Chondrocyte (in vitro differentiated cells): ENCODE measurements around the gene DYDC1. TPM values are rescaled to one million over a fixed set of nuclear protein-coding genes. Genes with fewer than 3 reads are reported as not detected.

Experiments
- DNase-seq: peaks from one replicate; pipeline ENCODE4 v3.0.0; 2021; ENCODE audit warnings: mixed read lengths, low spot score
- H3K27ac Mint-ChIP-seq: one replicate; pipeline ENCODE4 v1.8.0; 2021; ENCODE audit warnings: mild to moderate bottlenecking, moderate library complexity, mixed read lengths; ENCODE audit not compliant: unreplicated experiment
- H3K27me3 Mint-ChIP-seq: 2 replicates; pipeline ENCODE4 v1.8.0; 2021; ENCODE audit warnings: low read depth, mixed read lengths
- H3K36me3 Mint-ChIP-seq: 2 replicates; pipeline ENCODE4 v1.8.0; 2021; ENCODE audit warnings: low read depth, mixed read lengths
- H3K4me1 Mint-ChIP-seq: 2 replicates; pipeline ENCODE4 v1.8.0; 2021; ENCODE audit warnings: low read depth, mild to moderate bottlenecking, mixed read lengths
- H3K4me3 Mint-ChIP-seq: one replicate; pipeline ENCODE4 v1.8.0; 2021; ENCODE audit warnings: mild to moderate bottlenecking, moderate library complexity, mixed read lengths; ENCODE audit not compliant: unreplicated experiment
- H3K9me3 Mint-ChIP-seq: 2 replicates; pipeline ENCODE4 v1.8.0; 2021; ENCODE audit warnings: low read depth, mixed read lengths
- CTCF ChIP-seq: fragments of 200-600 bp; sonication (generic); IDR thresholded peaks from 2 replicates; pipeline ENCODE4 v1.5.0; 2021; ENCODE audit warnings: antibody characterized with exemption, mild to moderate bottlenecking, moderate library complexity
- total RNA-seq: library from RNA; stranded (reverse); gene quantifications from 3 replicates; pipeline ENCODE4 v1.2.1, GENCODE V29; 2021

Gene DYDC1
- total RNA-seq, 1 donor from 2014 or later = not detected

GRCh38 chr10:80397014-80397413, 40.5 kb upstream of the DYDC1 start:
- H3K27me3 Mint-ChIP-seq = no peaks in the 10 kb centered on the region
- H3K9me3 Mint-ChIP-seq = no peaks in the 10 kb centered on the region
- H3K27ac Mint-ChIP-seq = peak overlapping the region; percentile 69
- H3K4me3 Mint-ChIP-seq = no peak overlapping the region
- H3K36me3 Mint-ChIP-seq = no peaks in the 10 kb centered on the region
- DNase-seq = no peak
- no peak for TF ChIP-seq CTCF
- H3K4me1 Mint-ChIP-seq = peaks cover 6% of the 10 kb centered on the region

- no peak for DNase-seq
- H3K9me3 Mint-ChIP-seq = no peaks in the 10 kb centered on the region
- no peak overlapping the region for H3K4me3 Mint-ChIP-seq
- no peak overlapping the region for H3K27ac Mint-ChIP-seq
- peaks cover 6% of the 10 kb centered on the region for H3K4me1 Mint-ChIP-seq
- H3K36me3 Mint-ChIP-seq = no peaks in the 10 kb centered on the region
- H3K27me3 Mint-ChIP-seq = no peaks in the 10 kb centered on the region
- no peak for TF ChIP-seq CTCF
These were observed 37.9 kb upstream of the DYDC1 start for GRCh38 chr10:80394358-80394916.

- no peak overlapping the region for H3K4me3 Mint-ChIP-seq
- H3K4me1 Mint-ChIP-seq = peaks cover 25% of the 10 kb centered on the region
- H3K9me3 Mint-ChIP-seq = no peaks in the 10 kb centered on the region
- H3K27ac Mint-ChIP-seq = no peak overlapping the region
- no peaks in the 10 kb centered on the region for H3K27me3 Mint-ChIP-seq
- no peak for DNase-seq
- H3K36me3 Mint-ChIP-seq = no peaks in the 10 kb centered on the region
- no peak for TF ChIP-seq CTCF
These were observed 35.7 kb upstream of the DYDC1 start for GRCh38 chr10:80392250-80392649.

GRCh38 chr10:80390740-80391139, 34.2 kb upstream of the DYDC1 start:
- DNase-seq = no peak
- Mint-ChIP-seq H3K4me1 (peaks cover 35% of the 10 kb centered on the region), H3K4me3 (no peak overlapping the region), H3K9me3 (no peaks in the 10 kb centered on the region), H3K27ac (no peak overlapping the region), H3K36me3 (no peaks in the 10 kb centered on the region), H3K27me3 (no peaks in the 10 kb centered on the region)
- TF ChIP-seq CTCF = no peak

GRCh38 chr10:80382989-80383388, 26.4 kb upstream of the DYDC1 start:
- peaks cover 10% of the 10 kb centered on the region for H3K27me3 Mint-ChIP-seq
- no peaks in the 10 kb centered on the region for H3K36me3 Mint-ChIP-seq
- H3K4me3 Mint-ChIP-seq = no peak overlapping the region
- DNase-seq = no peak
- H3K4me1 Mint-ChIP-seq = peaks cover 25% of the 10 kb centered on the region
- no peaks in the 10 kb centered on the region for H3K9me3 Mint-ChIP-seq
- TF ChIP-seq CTCF = peak; percentile 92
- H3K27ac Mint-ChIP-seq = no peak overlapping the region
